Activated CD8-positive, alpha-beta T cell treated with anti-CD3 and anti-CD28 coated beads, Interleukin-2, amount 10 ng/mL, durations not matched to agents 7 days and 5 days (primary cell): ENCODE data around the gene BCAS4. TPM values are rescaled to one million over a fixed set of nuclear protein-coding genes. Genes with fewer than 3 reads are reported as not detected.

Experiments used
- ATAC-seq: fragments of 150-1000 bp; cut with Tn5 transposase; one replicate; pipeline ENCODE4 v1.10.0; 2021; ENCODE audit warnings: moderate library complexity
- CTCF ChIA-PET: fragments of 350-600 bp; sonication (Branson Sonifier 250); formaldehyde crosslinking; loops from one replicate; lab custom pipeline; 2021; ENCODE audit warnings: antibody characterized with exemption; lab: Charles Lee
- POLR2A ChIA-PET: fragments of 350-600 bp; sonication (Branson Sonifier 250); formaldehyde crosslinking; loops from one replicate; lab custom pipeline; 2021; ENCODE audit warnings: antibody characterized with exemption; lab: Charles Lee
- DNase-seq: peaks from one replicate; pipeline ENCODE4 v3.0.0-alpha.2; 2020
- H3K27ac Mint-ChIP-seq: one replicate; pipeline ENCODE4 v1.8.0; 2021; ENCODE audit warnings: mild to moderate bottlenecking, mixed read lengths
- H3K27me3 Mint-ChIP-seq: one replicate; pipeline ENCODE4 v1.8.0; 2021; ENCODE audit warnings: low read depth, mixed read lengths
- H3K36me3 Mint-ChIP-seq: one replicate; pipeline ENCODE4 v1.8.0; 2021; ENCODE audit warnings: low read depth, mixed read lengths
- H3K4me1 Mint-ChIP-seq: one replicate; pipeline ENCODE4 v1.8.0; 2021; ENCODE audit warnings: low read depth, mixed read lengths
- H3K4me3 Mint-ChIP-seq: one replicate; pipeline ENCODE4 v1.8.0; 2021; ENCODE audit warnings: mild to moderate bottlenecking, mixed read lengths
- H3K9me3 Mint-ChIP-seq: one replicate; pipeline ENCODE4 v1.8.0; 2022; ENCODE audit warnings: mixed read lengths; ENCODE audit not compliant: insufficient read depth
- total RNA-seq, 2 experiments: library from RNA; stranded (reverse); gene quantifications; one replicate each; pipeline ENCODE4 v1.2.3, GENCODE V29; 2021

Gene BCAS4, protein sequence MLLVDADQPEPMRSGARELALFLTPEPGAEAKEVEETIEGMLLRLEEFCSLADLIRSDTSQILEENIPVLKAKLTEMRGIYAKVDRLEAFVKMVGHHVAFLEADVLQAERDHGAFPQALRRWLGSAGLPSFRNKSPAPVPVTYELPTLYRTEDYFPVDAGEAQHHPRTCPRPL
- total RNA-seq = 10 to 100 TPM; 29.3 to 32.6 TPM

DNA sequence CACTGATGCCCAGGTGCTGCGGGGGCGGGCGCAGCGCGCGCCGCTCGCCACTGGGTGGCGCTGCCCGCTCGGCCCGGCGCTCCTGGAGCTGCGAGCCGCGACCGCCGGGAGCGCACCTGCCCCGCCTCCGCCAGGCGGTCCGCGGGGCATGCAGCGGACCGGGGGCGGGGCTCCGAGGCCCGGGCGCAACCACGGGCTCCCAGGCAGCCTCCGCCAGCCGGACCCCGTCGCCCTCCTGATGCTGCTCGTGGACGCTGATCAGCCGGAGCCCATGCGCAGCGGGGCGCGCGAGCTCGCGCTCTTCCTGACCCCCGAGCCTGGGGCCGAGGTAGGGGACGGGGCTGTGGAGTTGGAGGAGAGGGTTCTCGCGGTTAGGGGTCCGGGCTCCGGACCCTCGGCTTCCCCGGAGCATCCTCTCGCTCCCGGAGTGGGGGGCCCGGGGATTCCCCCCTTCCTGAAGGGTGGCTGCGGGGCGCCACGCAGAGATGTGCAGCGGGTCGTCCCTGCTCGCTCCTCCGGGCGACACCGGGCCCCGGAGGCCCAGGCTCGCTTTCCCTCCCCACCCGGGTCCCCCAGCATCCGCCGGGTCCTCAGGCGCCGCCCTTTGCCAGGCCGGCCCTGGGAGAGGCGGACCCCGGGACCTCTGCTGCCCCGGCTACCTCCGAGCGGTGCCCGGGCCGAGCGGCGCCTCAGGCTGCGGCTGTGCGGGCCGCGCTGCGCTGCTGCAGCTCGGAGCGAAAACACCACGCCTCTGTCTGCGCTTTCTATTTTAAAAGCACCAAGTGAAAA, at the start of gene BCAS4:
TSS of gene BCAS4 (plus strand) at position 216 of the 789 bp plus-strand sequence. CDS start at position 239, 23 bp downstream.
- ATAC-seq (peak; percentile 88), DNase-seq (peak; percentile 85)
- peak within 1 kb of the TSS; percentile 93 for H3K4me3 Mint-ChIP-seq
- ChIA-PET CTCF (interaction anchor here (0.6 to 15.0 kb wide), 63 partner anchors 8 to 746 kb away, joined by 3 to 407 read pairs (median 5); partner anchors contain the start of genes ADNP, DPM1, MOCS3 and PARD6B), POLR2A (interaction anchor here (0.6 to 3.7 kb wide), 18 partner anchors 8 to 512 kb away, joined by 3 to 54 read pairs (median 3); partner anchors contain the start of genes ADNP, DPM1 and MOCS3)
- H3K4me1 Mint-ChIP-seq = peaks cover 32% of the 10 kb centered on the region
- H3K36me3 Mint-ChIP-seq = peaks cover 6% of the 10 kb centered on the region
- H3K9me3 Mint-ChIP-seq = no peaks in the 10 kb centered on the region
- no peaks in the 10 kb centered on the region for H3K27me3 Mint-ChIP-seq
- H3K27ac Mint-ChIP-seq = peak within 1 kb of the TSS; percentile 91

DNA sequence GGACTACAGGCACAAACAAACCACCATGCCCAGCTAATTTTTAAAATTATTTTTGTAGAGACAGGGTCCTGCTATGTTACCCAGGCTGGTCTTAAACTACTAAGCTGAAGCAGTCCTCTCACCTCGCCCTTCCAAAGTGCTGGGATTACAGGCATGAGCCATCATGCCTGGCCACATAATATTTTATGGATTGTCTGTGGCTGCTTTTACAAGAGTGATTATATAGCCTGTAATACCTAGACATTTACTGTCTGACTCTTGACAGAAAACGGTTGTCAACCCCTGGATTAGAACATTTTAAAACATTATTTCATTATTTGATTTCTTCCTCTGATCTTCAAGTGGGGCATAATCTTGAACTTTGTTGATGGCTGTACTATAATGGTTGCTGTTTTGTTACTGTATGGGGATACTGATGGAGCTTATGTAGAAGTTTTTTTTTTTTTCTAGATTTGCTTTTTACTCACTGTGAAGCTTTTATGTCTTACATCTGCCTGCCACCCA, 49.2 kb upstream of the BCAS4 start:
- CTCF ChIA-PET = interaction anchor here (0.7 kb wide), 1 partner anchor 13 kb away, joined by 4 read pairs; no protein-coding TSS in a partner anchor
- POLR2A ChIA-PET = interaction anchor here (0.7 kb wide), 1 partner anchor 17 kb away, joined by 4 read pairs; no protein-coding TSS in a partner anchor

DNA sequence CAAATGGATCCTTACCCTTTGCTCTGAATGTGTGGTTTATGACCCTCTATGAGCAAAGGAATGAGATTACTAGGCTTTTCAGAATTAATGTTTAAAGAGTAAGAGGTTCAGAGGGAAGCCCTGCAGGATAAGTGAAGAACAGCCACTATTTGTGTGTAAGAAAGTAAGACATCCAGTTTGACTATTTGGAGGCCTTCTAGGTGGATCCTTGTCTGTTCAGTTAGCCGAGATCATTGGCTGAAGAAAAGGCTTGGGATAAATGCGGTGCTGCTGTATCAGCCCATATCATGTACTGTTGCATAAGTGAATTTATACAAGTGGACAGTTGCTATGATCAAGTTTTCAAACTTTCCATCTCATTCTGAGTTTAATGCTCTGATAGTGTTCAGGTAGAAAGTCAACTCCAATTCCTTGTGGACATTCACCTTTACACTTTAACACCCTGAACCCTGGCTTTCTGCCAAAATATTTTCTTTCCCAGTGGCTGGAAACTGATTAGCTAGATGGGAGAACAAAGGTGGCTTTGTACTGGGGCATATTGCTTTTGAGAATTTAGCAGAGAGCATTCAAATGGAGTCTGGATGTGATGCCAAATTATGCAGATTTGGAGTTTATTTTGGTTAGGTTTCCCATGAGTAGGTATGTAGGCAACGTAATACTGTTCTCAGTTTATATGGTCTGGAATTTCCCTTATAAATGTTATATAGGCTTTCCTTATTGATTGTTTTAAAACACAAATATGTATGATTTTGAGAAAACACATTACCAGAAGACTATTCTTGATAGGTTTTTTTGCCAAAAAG, 48.5 kb upstream of the BCAS4 start:
- Mint-ChIP-seq H3K4me1 (peaks cover 18% of the 10 kb centered on the region), H3K4me3 (no peak overlapping the region), H3K36me3 (peaks cover 8% of the 10 kb centered on the region), H3K27ac (no peak overlapping the region), H3K9me3 (no peaks in the 10 kb centered on the region), H3K27me3 (no peaks in the 10 kb centered on the region)
- no peak for DNase-seq
- ChIA-PET POLR2A (interaction anchor here (0.6 kb wide), 1 partner anchor 18 kb away, joined by 3 read pairs; no protein-coding TSS in a partner anchor), CTCF (interaction anchor here (0.7 kb wide), 2 partner anchors 13 to 48 kb away, joined by 3 to 4 read pairs; partner anchors contain the start of gene BCAS4)
- ATAC-seq = no peak

More for the DNA sequence above, 49.2 kb upstream of the BCAS4 start:
- DNase-seq (no peak), ATAC-seq (no peak)
- H3K9me3 Mint-ChIP-seq = no peaks in the 10 kb centered on the region
- H3K4me3 Mint-ChIP-seq = no peak overlapping the region
- no peak overlapping the region for H3K27ac Mint-ChIP-seq
- peaks cover 8% of the 10 kb centered on the region for H3K36me3 Mint-ChIP-seq
- H3K4me1 Mint-ChIP-seq = peaks cover 24% of the 10 kb centered on the region
- H3K27me3 Mint-ChIP-seq = no peaks in the 10 kb centered on the region

DNA sequence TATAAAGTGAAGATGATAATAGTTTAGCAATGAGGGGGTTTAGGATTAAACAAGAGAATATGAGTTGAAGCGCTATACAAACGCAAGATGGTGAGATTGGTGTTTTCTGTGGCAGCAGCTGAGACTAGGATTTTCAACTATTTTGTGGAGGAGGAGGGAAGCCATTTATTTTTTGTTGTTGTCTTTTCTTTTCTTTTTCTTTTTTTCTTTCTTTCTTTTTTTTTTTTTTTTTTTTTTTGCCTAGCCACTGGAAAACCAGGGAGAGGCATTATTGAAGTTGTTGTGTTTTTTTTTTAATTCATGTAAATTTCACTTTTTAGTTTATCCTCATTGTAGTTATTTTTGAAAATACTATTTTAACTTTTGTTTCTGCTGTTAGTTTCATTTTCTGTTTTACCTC, 47.6 kb upstream of the BCAS4 start:
- DNase-seq (no peak), ATAC-seq (no peak)
- ChIA-PET CTCF (interaction anchor here (0.6 to 1.8 kb wide), 4 partner anchors 10 to 1658 kb away, joined by 3 to 4 read pairs (median 4); no protein-coding TSS in a partner anchor), POLR2A (interaction anchor here (0.6 kb wide), 1 partner anchor 17 kb away, joined by 3 read pairs; no protein-coding TSS in a partner anchor)
- H3K36me3 Mint-ChIP-seq = peaks cover 8% of the 10 kb centered on the region
- H3K4me3 Mint-ChIP-seq = peak overlapping the region; percentile 50
- peak overlapping the region; percentile 58 for H3K27ac Mint-ChIP-seq
- no peaks in the 10 kb centered on the region for H3K27me3 Mint-ChIP-seq
- peaks cover 17% of the 10 kb centered on the region for H3K4me1 Mint-ChIP-seq
- no peaks in the 10 kb centered on the region for H3K9me3 Mint-ChIP-seq

DNA sequence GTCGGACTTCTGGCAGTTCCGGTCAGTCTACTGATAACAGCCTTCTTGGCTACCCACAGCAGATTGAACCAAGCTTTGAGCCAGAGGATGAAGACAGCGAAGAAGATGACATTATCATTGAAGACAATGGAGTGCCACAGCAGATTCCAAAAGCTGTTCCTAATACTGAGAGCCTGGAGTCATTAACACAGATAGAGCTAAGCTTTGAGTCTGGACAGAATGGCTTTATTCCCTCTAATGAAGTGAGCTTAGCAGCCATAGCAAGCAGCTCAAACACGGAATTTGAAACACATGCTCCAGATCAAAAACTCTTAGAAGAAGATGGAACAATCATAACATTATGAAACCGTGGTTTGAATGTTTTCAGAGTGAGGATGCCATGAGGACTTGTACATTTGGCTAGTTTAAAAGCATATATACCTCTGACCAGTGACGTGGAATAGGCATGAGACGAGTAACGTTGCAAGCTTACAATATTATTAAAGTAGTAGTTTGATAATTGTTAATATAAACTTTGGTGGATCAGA, 44.7 kb upstream of the BCAS4 start:
- Mint-ChIP-seq H3K36me3 (peaks cover 8% of the 10 kb centered on the region), H3K9me3 (no peaks in the 10 kb centered on the region), H3K4me3 (no peak overlapping the region), H3K27ac (no peak overlapping the region), H3K4me1 (peaks cover 17% of the 10 kb centered on the region), H3K27me3 (no peaks in the 10 kb centered on the region)
- CTCF ChIA-PET = interaction anchor here (0.5 to 2.9 kb wide), 20 partner anchors 9 to 287 kb away, joined by 3 to 23 read pairs (median 6); partner anchors contain the start of gene BCAS4
- no peak for ATAC-seq
- POLR2A ChIA-PET = interaction anchor here (0.6 kb wide), 1 partner anchor 41 kb away, joined by 3 read pairs; no protein-coding TSS in a partner anchor
- DNase-seq = no peak

DNA sequence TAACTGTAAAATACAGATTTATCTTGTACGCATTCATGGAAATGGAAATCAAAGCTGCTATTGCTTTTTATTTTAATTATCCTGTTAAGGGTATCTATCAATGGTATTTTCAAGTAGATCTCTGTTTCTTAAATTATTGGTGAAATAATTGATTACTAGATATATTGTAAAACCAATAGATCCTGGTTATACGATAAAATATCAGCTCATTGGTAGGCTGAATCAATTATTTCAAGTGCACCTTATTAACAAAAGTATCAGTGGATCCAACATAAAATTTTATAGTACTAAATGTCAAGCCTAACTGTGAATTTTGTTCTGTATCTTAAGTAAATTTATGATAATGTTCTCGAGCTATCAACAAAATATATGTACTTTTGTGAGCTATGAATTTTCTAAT, 41.7 kb upstream of the BCAS4 start:
- CTCF ChIA-PET = interaction anchor here (1.6 kb wide), 1 partner anchor 176 kb away, joined by 3 read pairs; no protein-coding TSS in a partner anchor
- Mint-ChIP-seq H3K27ac (no peak overlapping the region), H3K27me3 (no peaks in the 10 kb centered on the region), H3K9me3 (no peaks in the 10 kb centered on the region), H3K36me3 (peaks cover 4% of the 10 kb centered on the region), H3K4me1 (peaks cover 2% of the 10 kb centered on the region), H3K4me3 (no peak overlapping the region)
- no peak for ATAC-seq
- POLR2A ChIA-PET = no interaction called here
- no peak for DNase-seq

DNA sequence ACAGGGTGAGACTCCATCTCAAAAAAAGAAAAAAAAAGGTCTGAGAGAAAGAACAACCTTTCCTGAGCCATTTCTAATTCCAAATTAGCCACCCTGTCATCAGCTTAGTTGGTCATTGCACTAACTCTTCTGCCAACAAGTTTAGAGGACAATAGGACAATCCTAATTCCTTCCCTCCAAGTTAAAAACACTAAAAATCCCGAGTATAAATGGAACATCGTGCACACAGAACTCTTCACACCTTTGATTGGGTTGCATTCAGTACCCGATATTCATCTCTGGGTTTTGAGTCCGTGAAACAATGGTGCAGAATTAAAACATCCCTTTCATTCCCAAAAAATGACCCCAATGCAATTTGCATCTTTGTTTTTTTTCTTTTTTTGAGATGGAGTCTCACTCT, 40.4 kb upstream of the BCAS4 start:
- Mint-ChIP-seq H3K4me3 (no peak overlapping the region), H3K36me3 (peaks cover 4% of the 10 kb centered on the region), H3K27me3 (no peaks in the 10 kb centered on the region), H3K9me3 (no peaks in the 10 kb centered on the region), H3K4me1 (no peaks in the 10 kb centered on the region), H3K27ac (no peak overlapping the region)
- ChIA-PET CTCF (interaction anchor here (0.9 kb wide), 1 partner anchor 121 kb away, joined by 4 read pairs; no protein-coding TSS in a partner anchor), POLR2A (interaction anchor here (0.5 to 0.6 kb wide), 3 partner anchors 12 to 950 kb away, joined by 3 to 4 read pairs (median 3); no protein-coding TSS in a partner anchor)
- ATAC-seq = no peak
- DNase-seq = no peak

DNA sequence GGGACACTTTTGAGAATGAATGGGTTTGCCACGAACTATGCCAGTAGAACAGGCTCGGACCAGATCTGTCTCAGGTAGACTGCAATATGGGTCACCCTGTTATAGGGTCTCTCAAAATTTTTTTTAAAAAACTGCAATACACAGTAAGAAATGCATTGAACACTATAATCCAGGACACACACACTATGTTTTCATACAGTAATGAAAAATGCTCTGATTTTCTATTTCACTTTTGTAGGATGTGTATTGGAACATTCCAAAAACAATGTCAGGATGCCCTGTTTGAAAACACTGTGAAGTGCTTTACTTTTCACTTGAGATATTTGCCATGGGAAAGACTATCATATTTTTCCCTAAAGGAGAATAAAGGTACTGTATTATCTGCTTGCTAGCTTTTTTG, 38.4 kb upstream of the BCAS4 start:
- no peak overlapping the region for H3K27ac Mint-ChIP-seq
- H3K4me1 Mint-ChIP-seq = no peaks in the 10 kb centered on the region
- H3K27me3 Mint-ChIP-seq = no peaks in the 10 kb centered on the region
- no peaks in the 10 kb centered on the region for H3K9me3 Mint-ChIP-seq
- ChIA-PET POLR2A (no interaction called here), CTCF (interaction anchor here (1.7 kb wide), 1 partner anchor 34 kb away, joined by 5 read pairs; no protein-coding TSS in a partner anchor)
- DNase-seq = no peak
- no peak for ATAC-seq
- H3K36me3 Mint-ChIP-seq = no peaks in the 10 kb centered on the region
- H3K4me3 Mint-ChIP-seq = no peak overlapping the region

DNA sequence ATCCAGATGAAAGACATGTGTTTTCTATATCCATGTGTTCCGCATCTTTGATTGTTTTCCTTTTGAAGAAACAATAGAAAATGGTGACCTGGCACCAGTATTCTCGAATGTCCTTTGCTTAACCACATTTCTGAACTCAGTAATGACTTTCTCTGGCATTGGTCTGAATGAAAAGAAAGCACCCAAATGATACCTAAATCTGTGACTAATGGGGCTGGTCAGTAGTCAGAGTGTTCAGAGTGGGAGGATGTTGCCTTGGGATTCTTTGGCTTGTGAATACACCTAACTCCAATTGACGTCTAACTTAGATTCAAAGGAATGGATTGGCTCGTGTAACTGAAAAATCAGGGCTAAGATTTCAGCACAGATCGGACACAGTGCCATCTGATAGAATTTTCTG, 36.4 kb upstream of the BCAS4 start:
- DNase-seq = no peak
- POLR2A ChIA-PET = no interaction called here
- Mint-ChIP-seq H3K4me1 (no peaks in the 10 kb centered on the region), H3K27me3 (no peaks in the 10 kb centered on the region), H3K36me3 (no peaks in the 10 kb centered on the region), H3K4me3 (no peak overlapping the region), H3K9me3 (no peaks in the 10 kb centered on the region), H3K27ac (no peak overlapping the region)
- CTCF ChIA-PET = interaction anchor here (1.4 kb wide), 1 partner anchor 9 kb away, joined by 4 read pairs; no protein-coding TSS in a partner anchor
- no peak for ATAC-seq

DNA sequence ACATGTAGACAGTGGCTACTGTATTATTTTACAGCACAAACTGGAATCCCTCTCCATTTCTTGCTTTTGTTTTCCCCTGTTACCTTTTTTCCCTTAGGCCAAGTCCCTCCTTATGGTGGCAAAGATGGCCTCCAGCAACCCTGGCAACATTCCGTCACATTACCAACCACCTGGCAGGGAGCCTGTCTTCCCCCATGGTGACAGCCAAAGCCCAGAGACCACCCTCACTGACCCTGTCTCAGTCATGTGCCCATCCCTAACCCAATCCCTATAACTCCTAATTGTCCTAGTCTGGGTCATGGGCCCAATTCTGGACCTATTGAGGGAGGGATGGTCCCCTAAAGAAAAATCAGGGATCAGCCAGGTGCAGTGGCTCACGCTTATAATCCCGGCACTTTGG, 35.9 kb upstream of the BCAS4 start:
- DNase-seq (no peak), ATAC-seq (no peak)
- H3K4me3 Mint-ChIP-seq = no peak overlapping the region
- no peaks in the 10 kb centered on the region for H3K9me3 Mint-ChIP-seq
- CTCF ChIA-PET = no interaction called here
- no peak overlapping the region for H3K27ac Mint-ChIP-seq
- POLR2A ChIA-PET = no interaction called here
- no peaks in the 10 kb centered on the region for H3K27me3 Mint-ChIP-seq
- no peaks in the 10 kb centered on the region for H3K36me3 Mint-ChIP-seq
- H3K4me1 Mint-ChIP-seq = no peaks in the 10 kb centered on the region
